Measurements from ENCODE around the gene EPB42. TPM values are rescaled to one million over a fixed set of nuclear protein-coding genes. Genes with fewer than 3 reads are reported as not detected.

The EPB42 gene
- total and polyA plus RNA-seq, 2 donors (not counting 1 experiment from before 2014, with no cell fraction given): not detected

GRCh38 chr15:43208052-43209002, 12.5 kb downstream of the EPB42 start:
- no peak overlapping the region for H3K4me3 Mint-ChIP-seq
- no peak for DNase-seq
- TF ChIP-seq CTCF (IDR thresholded peaks at IDR 0.05) (no peak), EZH2 (IDR thresholded peaks at IDR 0.05; ENCODE audit: borderline replicate concordance, insufficient read depth, low read depth, low read length, poor library complexity, severe bottlenecking) (no peak)
- POLR2A ChIA-PET: no interaction called here
- CTCF ChIA-PET: interaction anchor here (1.0 to 1.4 kb wide), 2 partner anchors 17 to 77 kb away, joined by 5 read pairs; no protein-coding TSS in a partner anchor
- no peak for ATAC-seq (ENCODE audit: low read depth)
- H3K4me3 ChIP-seq (ENCODE audit: control extremely low read depth in 1 of 5, extremely low read depth in 1 of 5, insufficient read depth in 1 of 5, low read depth in 2 of 5, low read length in 4 of 5): no peak overlapping the region
- WGBS (ENCODE audit: insufficient coverage): 76% methylated on average over 20 of the region's 23 CpGs
- no peaks in the 10 kb centered on the region for H4K20me1 ChIP-seq (ENCODE audit: control insufficient read depth, insufficient read depth, low read length, poor library complexity, severe bottlenecking)
- H3K4me1 Mint-ChIP-seq: peaks cover 5% of the 10 kb centered on the region
- no peak overlapping the region for H3K4me2 ChIP-seq (replicated peaks; ENCODE audit: low read depth, low read length, poor library complexity, severe bottlenecking)
- H3K79me2 ChIP-seq (ENCODE audit: control insufficient read depth, insufficient read depth, low read length): no peaks in the 10 kb centered on the region
- H3K9me3 Mint-ChIP-seq (ENCODE audit: insufficient read depth): no peaks in the 10 kb centered on the region
- intact Hi-C loops (cut with micrococcal nuclease): no loop called here
- H3K27me3 ChIP-seq (replicated peaks in 1 of 4; ENCODE audit: control extremely low read depth in 1 of 4, control insufficient read depth in 3 of 4, insufficient read depth in 4 of 4, low read length in 3 of 4): peaks cover 0 to 11% (median 0%) of the 10 kb centered on the region in 4 experiments
- H3K4me1 ChIP-seq (ENCODE audit: control insufficient read depth in 2 of 2, insufficient read depth in 2 of 2, low read length in 2 of 2): no peaks in the 10 kb centered on the region
- no peak overlapping the region for H3K9ac ChIP-seq (ENCODE audit: low read length)
- no peaks in the 10 kb centered on the region for H3K36me3 ChIP-seq (replicated peaks in 1 of 2; ENCODE audit: control extremely low read depth in 1 of 2, control insufficient read depth in 1 of 2, extremely low read depth in 1 of 2, insufficient read depth in 2 of 2, low read length in 1 of 2)
- H3K9me3 ChIP-seq (ENCODE audit: control extremely low read depth in 1 of 3, control insufficient read depth in 2 of 3, insufficient read depth in 1 of 3, low read length in 2 of 3): no peaks in the 10 kb centered on the region
- H3K27ac ChIP-seq (ENCODE audit: low read length in 2 of 2): no peak overlapping the region
- H3K27ac Mint-ChIP-seq: no peak overlapping the region
- peaks cover 24% of the 10 kb centered on the region for H3K27me3 Mint-ChIP-seq
- no peak overlapping the region for H2AFZ ChIP-seq (ENCODE audit: insufficient read depth, low read depth, low read length, poor library complexity, severe bottlenecking)

- intact Hi-C loops (cut with micrococcal nuclease): no loop called here
- Histone ChIP-seq H2AFZ (ENCODE audit: insufficient read depth, low read depth, low read length, poor library complexity, severe bottlenecking) (no peak overlapping the region), H3K9me3 (ENCODE audit: control extremely low read depth in 1 of 3, control insufficient read depth in 2 of 3, insufficient read depth in 1 of 3, low read length in 2 of 3) (no peaks in the 10 kb centered on the region), H3K9ac (ENCODE audit: low read length) (no peak overlapping the region), H3K27ac (ENCODE audit: low read length in 2 of 2) (no peak overlapping the region), H4K20me1 (ENCODE audit: control insufficient read depth, insufficient read depth, low read length, poor library complexity, severe bottlenecking) (no peaks in the 10 kb centered on the region), H3K4me3 (ENCODE audit: control extremely low read depth in 1 of 5, extremely low read depth in 1 of 5, insufficient read depth in 1 of 5, low read depth in 2 of 5, low read length in 4 of 5) (no peak overlapping the region), H3K4me2 (replicated peaks; ENCODE audit: low read depth, low read length, poor library complexity, severe bottlenecking) (no peak overlapping the region), H3K4me1 (ENCODE audit: control insufficient read depth in 2 of 2, insufficient read depth in 2 of 2, low read length in 2 of 2) (no peaks in the 10 kb centered on the region), H3K27me3 (replicated peaks in 1 of 4; ENCODE audit: control extremely low read depth in 1 of 4, control insufficient read depth in 3 of 4, insufficient read depth in 4 of 4, low read length in 3 of 4) (peaks cover 0 to 11% (median 2%) of the 10 kb centered on the region in 4 experiments), H3K36me3 (replicated peaks in 1 of 2; ENCODE audit: control extremely low read depth in 1 of 2, control insufficient read depth in 1 of 2, extremely low read depth in 1 of 2, insufficient read depth in 2 of 2, low read length in 1 of 2) (no peaks in the 10 kb centered on the region), H3K79me2 (ENCODE audit: control insufficient read depth, insufficient read depth, low read length) (no peaks in the 10 kb centered on the region)
- Mint-ChIP-seq H3K4me1 (peaks cover 5% of the 10 kb centered on the region), H3K9me3 (ENCODE audit: insufficient read depth) (no peaks in the 10 kb centered on the region), H3K27me3 (peaks cover 24% of the 10 kb centered on the region), H3K4me3 (no peak overlapping the region), H3K27ac (no peak overlapping the region)
- ChIA-PET POLR2A (no interaction called here), CTCF (interaction anchor here (1.0 to 1.4 kb wide), 2 partner anchors 18 to 78 kb away, joined by 5 read pairs; no protein-coding TSS in a partner anchor)
- no peak for DNase-seq
- TF ChIP-seq CTCF (IDR thresholded peaks at IDR 0.05): no peak
- no peak for TF ChIP-seq EZH2 (IDR thresholded peaks at IDR 0.05; ENCODE audit: borderline replicate concordance, insufficient read depth, low read depth, low read length, poor library complexity, severe bottlenecking)
- 93% methylated on average over 4 of the region's 9 CpGs for WGBS (ENCODE audit: insufficient coverage)
- ATAC-seq (ENCODE audit: low read depth): no peak
These were observed 13.8 kb downstream of the EPB42 start for GRCh38 chr15:43207024-43207423.
